B cell (primary cell): ENCODE data around the gene NOS1AP. TPM values are rescaled to one million over a fixed set of nuclear protein-coding genes. Genes with fewer than 3 reads are reported as not detected.

Experiments used
- ATAC-seq: fragments of 200-7000 bp; cut with Tn5 transposase; one replicate; pipeline ENCODE4 v1.10.0; 2021; ENCODE audit warnings: low read depth, mild to moderate bottlenecking, moderate number of reproducible peaks, moderate library complexity
- CTCF ChIA-PET: fragments of 350-600 bp; sonication (Branson Sonifier 250); formaldehyde crosslinking; loops from one replicate; lab custom pipeline; 2021; ENCODE audit warnings: antibody characterized with exemption, inconsistent platforms; lab: Charles Lee
- POLR2A ChIA-PET: fragments of 350-600 bp; sonication (Branson Sonifier 250); formaldehyde crosslinking; loops from one replicate; lab custom pipeline; 2021; ENCODE audit warnings: antibody characterized with exemption; lab: Charles Lee
- DNase-seq: peaks from one replicate; pipeline ENCODE4 v3.0.0; 2013
- H2AFZ ChIP-seq: 2 replicates; pipeline ENCODE4 v1.6.1; 2012; ENCODE audit warnings: mild to moderate bottlenecking, low read depth, low read length; ENCODE audit not compliant: insufficient read depth, poor library complexity, severe bottlenecking
- H3K27ac ChIP-seq, 2 donors: 1 replicate in 1 of 2; 2 replicates in 1 of 2; pipeline ENCODE4 v1.5.1; 2012 to 2013; ENCODE audit warnings: low read length in 2 of 2, mild to moderate bottlenecking in 2 of 2, moderate library complexity in 1 of 2
- H3K27me3 ChIP-seq, 4 experiments: fragments of 200-600 bp in 1 of 4; sonication (generic) in 1 of 4; replicated peaks in 1 of 4; 1 replicate in 2 of 4; 2 replicates in 2 of 4; pipeline versions ENCODE4 v1.6.1 to v1.7.0; 2013 to 2016; ENCODE audit warnings: low read length in 3 of 4, mild to moderate bottlenecking in 2 of 4, mixed read lengths in 1 of 4, moderate library complexity in 1 of 4; ENCODE audit not compliant: insufficient read depth in 4 of 4, control insufficient read depth in 3 of 4; ENCODE audit errors: control extremely low read depth in 1 of 4
- H3K36me3 ChIP-seq, 2 experiments: replicated peaks in 1 of 2; 1 replicate in 1 of 2; 2 replicates in 1 of 2; pipeline versions ENCODE4 v1.6.1 to v1.7.1; 2013; ENCODE audit warnings: low read length in 1 of 2; ENCODE audit not compliant: insufficient read depth in 2 of 2, control insufficient read depth in 1 of 2; ENCODE audit errors: control extremely low read depth in 1 of 2, extremely low read depth in 1 of 2
- H3K4me1 ChIP-seq, 2 donors: fragments of 200-600 bp in 1 of 2; sonication (generic) in 1 of 2; 1 replicate in 1 of 2; 2 replicates in 1 of 2; pipeline versions ENCODE4 v1.5.1 to v1.6.1; 2013 to 2017; ENCODE audit warnings: low read length in 2 of 2; ENCODE audit not compliant: control insufficient read depth in 2 of 2, insufficient read depth in 2 of 2
- H3K4me2 ChIP-seq: replicated peaks from 2 replicates; pipeline ENCODE3; 2012; ENCODE audit warnings: mild to moderate bottlenecking, low read depth, low read length; ENCODE audit not compliant: poor library complexity, severe bottlenecking
- H3K4me3 ChIP-seq, 5 experiments: fragments of 200-600 bp in 1 of 5; sonication (generic) in 1 of 5; 1 replicate in 3 of 5; 2 replicates in 2 of 5; pipeline versions ENCODE4 v1.5.1 to v1.7.0; 2011 to 2016; ENCODE audit warnings: low read length in 4 of 5, mild to moderate bottlenecking in 4 of 5, low read depth in 2 of 5, control low read depth in 1 of 5, moderate library complexity in 1 of 5; ENCODE audit not compliant: insufficient read depth in 1 of 5; ENCODE audit errors: control extremely low read depth in 1 of 5, extremely low read depth in 1 of 5
- H3K79me2 ChIP-seq: fragments of 200-600 bp; sonication (generic); one replicate; pipeline ENCODE4 v1.6.0; 2016; ENCODE audit warnings: low read length; ENCODE audit not compliant: control insufficient read depth, insufficient read depth
- H3K9ac ChIP-seq: fragments of 200-600 bp; sonication (generic); 2 replicates; pipeline ENCODE4 v1.6.1; 2017; ENCODE audit warnings: mild to moderate bottlenecking, low read length, moderate library complexity
- H3K9me3 ChIP-seq, 3 donors: one replicate each; pipeline versions ENCODE4 v1.6.1 to v1.7.1; 2013; ENCODE audit warnings: low read length in 2 of 3; ENCODE audit not compliant: control insufficient read depth in 2 of 3, insufficient read depth in 1 of 3; ENCODE audit errors: control extremely low read depth in 1 of 3
- H4K20me1 ChIP-seq: 2 replicates; pipeline ENCODE4 v1.6.0; 2012; ENCODE audit warnings: mild to moderate bottlenecking, low read length; ENCODE audit not compliant: insufficient read depth, control insufficient read depth, poor library complexity, severe bottlenecking
- H3K27ac Mint-ChIP-seq: one replicate; pipeline ENCODE4 v1.8.0; 2021; ENCODE audit warnings: mixed read lengths
- H3K27me3 Mint-ChIP-seq: one replicate; pipeline ENCODE4 v1.8.0; 2021; ENCODE audit warnings: mixed read lengths
- H3K4me1 Mint-ChIP-seq: one replicate; pipeline ENCODE4 v1.8.0; 2021; ENCODE audit warnings: mixed read lengths
- H3K4me3 Mint-ChIP-seq: one replicate; pipeline ENCODE4 v1.8.0; 2021; ENCODE audit warnings: mixed read lengths
- H3K9me3 Mint-ChIP-seq: one replicate; pipeline ENCODE4 v1.8.0; 2022; ENCODE audit warnings: mixed read lengths; ENCODE audit not compliant: insufficient read depth
- EZH2 ChIP-seq: IDR thresholded peaks from 2 replicates; pipeline ENCODE4 v1.6.1; 2012; ENCODE audit warnings: borderline replicate concordance, low read depth, mild to moderate bottlenecking, moderate library complexity, low read length; ENCODE audit not compliant: insufficient read depth, poor library complexity, severe bottlenecking
- WGBS: methylation state at CpG from one replicate; pipeline ENCODE4 v1.1.5; 2013; ENCODE audit warnings: missing lambda C conversion rate; ENCODE audit not compliant: insufficient coverage; 5-methylcytosine and 5-hydroxymethylcytosine counted together
- intact Hi-C: fragments of 100-400 bp; cut with micrococcal nuclease; formaldehyde crosslinking; loops from one replicate; pipeline ENCODE4 v1.10.0; 2022
- polyA plus RNA-seq: library from polyadenylated mRNA; depleted of rRNA; stranded (reverse); fragments of >200 nt; gene quantifications from 2 replicates; pipeline ENCODE4 v1.2.3, GENCODE V29; 2012
- total RNA-seq, 2 donors: library from RNA; stranded (reverse); fragments of 120-200 nt in 1 of 2; gene quantifications; 1 replicate in 1 of 2; 2 replicates in 1 of 2; pipeline versions ENCODE4 v1.2.3 to v1.2.4, GENCODE V29; 2013 to 2022
- TF ChIP-seq, protein P1 (sequence below): fragments of 200-600 bp; IDR thresholded peaks from one replicate; pipeline ENCODE4 v1.8.0; 2022; ENCODE audit warnings: antibody characterized with exemption, mild to moderate bottlenecking

The NOS1AP gene
- total and polyA plus RNA-seq, 2 donors (not counting 1 experiment from before 2014, with no cell fraction given), result 0.32 TPM; not detected in 1

DNA sequence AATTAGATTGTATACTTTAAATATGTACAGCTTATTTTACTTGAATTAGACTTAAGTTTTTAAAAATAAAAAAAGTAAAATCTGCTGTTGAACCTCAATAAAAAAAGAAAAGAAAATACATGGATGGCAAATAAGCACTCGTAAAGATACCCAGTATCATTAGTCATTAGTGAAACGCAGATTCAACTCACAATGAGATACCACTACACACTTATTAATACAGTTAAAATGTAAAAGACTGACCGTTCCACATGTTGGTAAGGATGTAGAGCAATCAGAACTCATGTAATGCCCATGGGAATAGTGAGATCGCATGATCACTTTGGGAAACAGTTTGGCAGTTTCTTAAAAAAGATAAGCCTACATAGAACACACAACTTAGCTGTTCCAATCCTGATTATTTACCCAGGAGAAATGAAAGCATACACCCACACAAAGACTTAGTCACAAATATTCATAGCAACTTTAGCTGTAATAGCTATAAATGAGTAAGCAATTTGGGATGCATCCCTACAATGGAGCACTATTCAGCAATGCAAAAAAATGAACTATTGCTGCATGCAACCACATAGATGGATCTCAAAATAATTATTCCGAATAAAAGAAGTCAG lies 335.2 kb downstream of the NOS1AP start:
- ATAC-seq, result no peak
- Histone ChIP-seq H3K79me2 (no peaks in the 10 kb centered on the region), H3K36me3 (no peaks in the 10 kb centered on the region), H3K9ac (no peak overlapping the region), H3K4me1 (no peaks in the 10 kb centered on the region), H3K4me2 (no peak overlapping the region), H2AFZ (no peak overlapping the region), H3K27me3 (no peaks in the 10 kb centered on the region), H3K27ac (no peak overlapping the region), H3K4me3 (no peak overlapping the region), H3K9me3 (no peaks in the 10 kb centered on the region), H4K20me1 (no peaks in the 10 kb centered on the region)
- Mint-ChIP-seq H3K4me1 (no peaks in the 10 kb centered on the region), H3K27me3 (peaks cover 30% of the 10 kb centered on the region), H3K4me3 (no peak overlapping the region), H3K27ac (no peak overlapping the region), H3K9me3 (no peaks in the 10 kb centered on the region)
- TF ChIP-seq, protein P1, sequence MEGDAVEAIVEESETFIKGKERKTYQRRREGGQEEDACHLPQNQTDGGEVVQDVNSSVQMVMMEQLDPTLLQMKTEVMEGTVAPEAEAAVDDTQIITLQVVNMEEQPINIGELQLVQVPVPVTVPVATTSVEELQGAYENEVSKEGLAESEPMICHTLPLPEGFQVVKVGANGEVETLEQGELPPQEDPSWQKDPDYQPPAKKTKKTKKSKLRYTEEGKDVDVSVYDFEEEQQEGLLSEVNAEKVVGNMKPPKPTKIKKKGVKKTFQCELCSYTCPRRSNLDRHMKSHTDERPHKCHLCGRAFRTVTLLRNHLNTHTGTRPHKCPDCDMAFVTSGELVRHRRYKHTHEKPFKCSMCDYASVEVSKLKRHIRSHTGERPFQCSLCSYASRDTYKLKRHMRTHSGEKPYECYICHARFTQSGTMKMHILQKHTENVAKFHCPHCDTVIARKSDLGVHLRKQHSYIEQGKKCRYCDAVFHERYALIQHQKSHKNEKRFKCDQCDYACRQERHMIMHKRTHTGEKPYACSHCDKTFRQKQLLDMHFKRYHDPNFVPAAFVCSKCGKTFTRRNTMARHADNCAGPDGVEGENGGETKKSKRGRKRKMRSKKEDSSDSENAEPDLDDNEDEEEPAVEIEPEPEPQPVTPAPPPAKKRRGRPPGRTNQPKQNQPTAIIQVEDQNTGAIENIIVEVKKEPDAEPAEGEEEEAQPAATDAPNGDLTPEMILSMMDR, result no peak
- TF ChIP-seq EZH2, result no peak
- no peak for DNase-seq
- CTCF ChIA-PET, result no interaction called here
- POLR2A ChIA-PET, result no interaction called here
- 100% methylated on average over 1 of the region's 5 CpGs for WGBS
- intact Hi-C loops, result no loop called here

DNA sequence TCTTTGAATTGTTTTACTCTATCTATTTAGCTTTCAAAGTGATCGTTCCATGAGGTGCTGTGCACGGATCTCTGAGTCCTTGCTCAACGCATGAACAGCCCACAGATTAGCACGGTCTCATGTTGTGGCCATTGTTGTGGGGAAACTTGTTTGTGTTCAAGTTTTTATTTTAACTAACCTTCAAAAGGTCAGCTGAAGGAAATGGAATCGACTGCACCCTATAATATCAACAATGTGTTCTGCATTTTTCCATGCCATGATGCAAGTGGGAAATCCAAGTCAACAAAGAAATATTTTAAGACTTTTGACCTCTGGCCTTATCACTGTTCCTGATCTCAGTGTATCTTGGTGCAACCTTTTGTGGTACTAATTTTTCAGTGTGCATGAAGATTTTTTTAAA lies 336.3 kb downstream of the NOS1AP start:
- Mint-ChIP-seq H3K27me3 (peaks cover 30% of the 10 kb centered on the region), H3K27ac (no peak overlapping the region), H3K4me1 (no peaks in the 10 kb centered on the region), H3K9me3 (no peaks in the 10 kb centered on the region), H3K4me3 (no peak overlapping the region)
- WGBS, result no CpG with 5 or more reads among the region's 5 CpGs
- H3K4me2 ChIP-seq, result no peak overlapping the region
- no peaks in the 10 kb centered on the region for H3K36me3 ChIP-seq
- ATAC-seq (no peak), DNase-seq (no peak)
- ChIA-PET POLR2A (no interaction called here), CTCF (no interaction called here)
- TF ChIP-seq, protein P1, result no peak
- TF ChIP-seq EZH2, result no peak
- H3K79me2 ChIP-seq, result no peaks in the 10 kb centered on the region
- H4K20me1 ChIP-seq, result no peaks in the 10 kb centered on the region
- no peaks in the 10 kb centered on the region for H3K9me3 ChIP-seq
- no peak overlapping the region for H3K27ac ChIP-seq
- H3K9ac ChIP-seq, result no peak overlapping the region
- no peaks in the 10 kb centered on the region for H3K27me3 ChIP-seq
- H3K4me3 ChIP-seq, result no peak overlapping the region
- no peak overlapping the region for H2AFZ ChIP-seq
- H3K4me1 ChIP-seq, result no peaks in the 10 kb centered on the region
- intact Hi-C loops, result no loop called here
